ENCODE measurements around the gene KCNJ14. TPM values are rescaled to one million over a fixed set of nuclear protein-coding genes. Genes with fewer than 3 reads are reported as not detected.

KCNJ14 gene
- total RNA-seq, 4 donors from 2014 or later: 0.56 to 2.2 (median 1.1) TPM

GRCh38 chr19:48492925-48493717 lies 37.7 kb downstream of the KCNJ14 start:
- ATAC-seq (ENCODE audit: low FRiP score): peak; percentile 92
- DNase-seq (ENCODE audit: low spot score): peak; percentile 81
- no peak for TF ChIP-seq CTCF (IDR thresholded peaks at IDR 0.05)

DNA sequence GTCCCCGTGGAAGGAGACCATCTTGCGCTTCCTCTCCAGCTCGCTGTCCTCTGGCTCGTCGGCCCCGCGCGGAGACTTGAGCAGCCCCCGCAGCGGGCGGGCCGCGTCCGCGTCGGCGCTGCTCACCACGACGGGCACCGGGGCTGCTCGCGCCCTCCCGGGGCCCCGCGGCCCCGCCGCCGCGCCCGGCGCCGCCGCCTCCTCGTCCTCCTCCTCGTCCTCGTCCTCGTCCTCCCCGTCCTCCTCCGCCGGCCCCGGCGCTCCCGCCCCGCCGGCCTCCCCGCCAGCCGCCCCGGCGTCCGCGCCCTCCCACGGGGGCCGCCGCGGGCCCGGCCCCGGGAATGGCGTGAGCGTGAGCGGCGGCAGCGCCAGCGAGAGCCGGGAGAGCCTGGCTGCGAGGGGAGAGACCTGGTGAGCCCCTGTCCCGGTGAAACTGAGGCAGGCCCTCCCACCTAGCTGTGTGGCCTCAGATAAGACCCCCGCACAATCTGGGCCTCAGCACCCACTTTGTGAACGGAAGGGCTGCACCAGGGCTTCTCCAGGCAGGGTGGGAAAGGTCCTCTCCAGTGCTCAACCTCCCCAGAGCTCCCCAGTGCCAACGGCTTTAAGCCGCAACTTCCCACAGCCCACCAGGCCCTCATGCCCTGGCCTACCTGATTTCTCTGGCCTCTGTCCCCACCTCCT lies 38.5 kb downstream of the KCNJ14 start:
- peak; percentile 20 for ATAC-seq (ENCODE audit: low FRiP score)
- no peak for DNase-seq (ENCODE audit: low spot score)
- TF ChIP-seq CTCF (IDR thresholded peaks at IDR 0.05): no peak

- ATAC-seq (ENCODE audit: low FRiP score): no peak
- TF ChIP-seq CTCF (IDR thresholded peaks at IDR 0.05): no peak
- DNase-seq (ENCODE audit: low spot score): no peak
Observed at GRCh38 chr19:48495396-48495795, 40.0 kb downstream of the KCNJ14 start.

DNA sequence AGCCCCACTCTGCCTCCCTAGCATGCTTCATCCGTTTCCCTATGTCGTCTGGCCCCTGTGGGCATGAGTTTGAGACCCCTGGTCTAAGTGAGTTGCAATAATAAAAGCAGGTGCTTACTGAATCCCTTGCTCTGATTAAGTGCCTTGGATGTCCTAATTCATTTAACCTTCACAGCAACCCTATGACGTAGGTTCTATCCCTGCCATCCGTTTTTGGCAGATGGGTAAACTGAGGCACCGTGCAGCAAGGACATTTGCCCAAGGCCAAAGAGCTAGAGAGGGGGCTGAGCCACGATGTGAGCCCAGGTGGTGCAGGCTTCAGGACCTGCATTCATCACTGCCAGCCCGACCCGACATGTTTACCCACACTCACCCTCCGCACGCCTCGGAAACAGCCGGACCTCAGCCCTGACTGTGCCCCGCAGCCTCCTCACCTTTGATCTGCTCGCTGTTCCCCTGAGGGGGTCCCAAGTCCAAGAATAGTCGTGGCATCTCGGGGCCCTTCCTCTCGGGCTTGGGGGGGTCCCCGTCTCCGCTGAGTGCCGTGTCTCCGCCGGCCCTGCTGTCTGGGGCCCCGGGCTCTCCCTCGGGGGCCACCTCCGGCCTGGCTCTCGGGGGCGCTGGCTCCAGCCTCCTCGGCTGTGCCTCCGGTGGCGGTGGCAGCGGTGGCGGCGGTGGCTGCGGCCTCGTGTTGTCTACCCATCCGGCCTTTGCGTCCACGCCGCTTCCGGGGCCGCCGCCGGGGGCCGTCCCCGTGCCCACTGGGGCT lies 41.8 kb downstream of the KCNJ14 start:
- DNase-seq (ENCODE audit: low spot score) (no peak), ATAC-seq (ENCODE audit: low FRiP score) (no peak)
- no peak for TF ChIP-seq CTCF (IDR thresholded peaks at IDR 0.05)

- ATAC-seq (ENCODE audit: low FRiP score) (no peak), DNase-seq (ENCODE audit: low spot score) (no peak)
- TF ChIP-seq CTCF (IDR thresholded peaks at IDR 0.05): no peak
Observed at GRCh38 chr19:48497728-48498594, 42.6 kb downstream of the KCNJ14 start.

DNA sequence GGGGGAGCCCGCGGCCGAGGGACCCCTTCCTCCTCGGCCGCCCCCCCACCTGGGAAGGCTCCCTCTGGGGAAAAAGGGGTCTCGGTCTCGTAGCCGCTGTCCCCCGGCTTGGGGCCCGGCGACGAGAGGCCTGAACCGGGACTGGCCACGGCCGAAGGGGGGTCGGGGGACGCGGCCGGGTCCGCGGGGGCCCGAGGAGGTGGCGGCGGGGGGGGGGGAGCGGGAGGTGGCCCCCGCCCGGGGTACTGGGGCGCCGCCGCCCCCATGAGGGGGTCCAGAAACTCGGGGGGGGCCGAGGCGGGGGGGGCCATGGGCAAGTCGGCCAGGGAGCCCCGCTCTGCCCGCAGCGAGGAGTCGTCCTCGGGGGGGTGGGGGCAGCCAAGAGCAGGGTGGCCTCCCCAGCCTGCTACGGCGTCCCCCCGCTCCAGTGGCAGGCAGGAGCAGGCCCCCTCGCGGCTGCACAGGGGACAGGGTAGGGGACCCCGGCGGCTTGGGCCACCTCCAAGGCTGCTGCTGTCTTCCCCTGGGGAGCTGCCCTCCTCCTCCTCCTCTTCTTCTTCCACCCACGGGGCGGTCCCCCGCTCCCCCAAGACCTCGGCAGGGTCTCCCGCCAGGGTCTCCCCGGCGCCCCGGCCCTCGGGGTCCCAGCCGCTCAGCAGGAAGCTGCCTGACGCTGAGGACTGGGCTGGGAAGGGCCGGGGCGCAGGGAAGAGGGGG lies 43.4 kb downstream of the KCNJ14 start:
- DNase-seq (ENCODE audit: low spot score): no peak
- no peak for ATAC-seq (ENCODE audit: low FRiP score)
- no peak for TF ChIP-seq CTCF (IDR thresholded peaks at IDR 0.05)
